Suprapubic skin (tissue), 4 donors: ENCODE data around the gene CARF. TPM values are rescaled to one million over a fixed set of nuclear protein-coding genes. Genes with fewer than 3 reads are reported as not detected.
"Not testable (repeated sequence)": the region's sequence is repeated elsewhere in the genome, so short reads cannot be mapped to it uniquely, and the experiment has no call there.

ENCODE experiments used
- DNase-seq, 2 donors: peaks; one replicate each; pipeline ENCODE4 v3.0.0-alpha.2; 2019; ENCODE audit warnings: low spot score in 2 of 2
- H3K27ac ChIP-seq: fragments of 200-600 bp; sonication (generic); one replicate; pipeline ENCODE4 v1.5.1; 2019
- H3K27me3 ChIP-seq: fragments of 200-600 bp; sonication (generic); one replicate; pipeline ENCODE4 v1.5.1; 2019
- H3K36me3 ChIP-seq: fragments of 200-600 bp; sonication (generic); one replicate; pipeline ENCODE4 v1.5.1; 2019
- H3K4me1 ChIP-seq: fragments of 200-600 bp; sonication (generic); one replicate; pipeline ENCODE4 v1.5.1; 2019
- H3K4me3 ChIP-seq: fragments of 200-600 bp; sonication (generic); one replicate; pipeline ENCODE4 v1.5.1; 2019; ENCODE audit warnings: mild to moderate bottlenecking
- H3K9me3 ChIP-seq: fragments of 200-600 bp; sonication (generic); one replicate; pipeline ENCODE4 v1.5.1; 2019
- CTCF ChIP-seq, 2 donors: fragments of 200-600 bp in 1 of 2; fragments of 450-650 bp in 1 of 2; sonication (generic) in 1 of 2; IDR thresholded peaks; one replicate each; pipeline ENCODE4 v1.5.1; 2016 to 2019; ENCODE audit warnings: antibody characterized with exemption in 2 of 2, mild to moderate bottlenecking in 1 of 2, moderate library complexity in 1 of 2
- EP300 ChIP-seq: sonication (generic); formaldehyde crosslinking; IDR thresholded peaks from one replicate; pipeline ENCODE4 v1.6.1; 2017; ENCODE audit warnings: antibody characterized with exemption
- POLR2A ChIP-seq, 2 donors: fragments of 450-650 bp; IDR thresholded peaks; one replicate each; pipeline ENCODE4 v1.6.1; 2017; ENCODE audit warnings: antibody characterized with exemption in 2 of 2, mild to moderate bottlenecking in 2 of 2, moderate library complexity in 2 of 2
- POLR2AphosphoS5 ChIP-seq, 3 donors: sonication (generic); formaldehyde crosslinking; IDR thresholded peaks; one replicate each; pipeline ENCODE4 v1.6.1; 2017; ENCODE audit warnings: antibody characterized with exemption in 3 of 3
- WGBS: methylation state at CpG from one replicate; pipeline ENCODE4 v1.1.5; 2018; 5-methylcytosine and 5-hydroxymethylcytosine counted together
- total RNA-seq, 4 donors: library from RNA; depleted of rRNA; stranded (reverse); fragments of >200 nt; gene quantifications; one replicate each; pipeline ENCODE4 v1.1.0, GENCODE V29; 2016

CARF gene
- total RNA-seq, 4 donors from 2014 or later: 6.7 to 20.6 (median 11.1) TPM

DNA sequence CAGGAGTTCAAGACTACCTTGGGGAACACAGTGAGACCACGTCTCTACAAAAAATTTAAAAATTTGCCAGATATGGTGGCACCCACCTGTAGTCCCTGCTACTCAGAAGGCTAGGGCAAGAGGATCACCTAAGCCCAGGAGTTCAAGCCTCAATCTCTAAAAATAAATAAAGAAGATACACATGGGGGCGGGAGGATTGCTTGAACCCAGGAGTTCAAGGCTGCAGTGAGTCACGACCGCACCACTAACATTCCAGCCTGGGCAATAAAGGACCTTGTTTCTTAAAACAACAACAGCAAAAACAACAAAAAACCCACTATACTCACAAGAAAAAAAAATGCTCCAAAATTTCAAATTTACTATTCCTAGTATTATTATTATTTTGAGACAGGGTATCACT lies 30.5 kb upstream of the CARF start:
- TF ChIP-seq EP300 (no peak), POLR2AphosphoS5 (IDR thresholded peaks at IDR 0.05) (no peak), POLR2A (IDR thresholded peaks at IDR 0.05) (no peak), CTCF (IDR thresholded peaks at IDR 0.05) (no peak)
- H3K36me3 ChIP-seq: peaks cover 58% of the 10 kb centered on the region
- no peaks in the 10 kb centered on the region for H3K27me3 ChIP-seq
- no peak overlapping the region for H3K27ac ChIP-seq
- 90% methylated on average over 4 of the region's 4 CpGs for WGBS
- no peak overlapping the region for H3K4me3 ChIP-seq
- H3K4me1 ChIP-seq: no peaks in the 10 kb centered on the region
- H3K9me3 ChIP-seq: no peaks in the 10 kb centered on the region
- DNase-seq: no peak

GRCh38 chr2:202883987-202884675 lies 27.9 kb upstream of the CARF start:
- Histone ChIP-seq H3K4me3 (no peak overlapping the region), H3K27ac (no peak overlapping the region), H3K9me3 (no peaks in the 10 kb centered on the region), H3K4me1 (no peaks in the 10 kb centered on the region), H3K27me3 (no peaks in the 10 kb centered on the region), H3K36me3 (peaks cover 70% of the 10 kb centered on the region)
- DNase-seq: no peak
- WGBS: 90% methylated on average over 5 of the region's 5 CpGs
- TF ChIP-seq EP300 (no peak), POLR2A (IDR thresholded peaks at IDR 0.05) (no peak), POLR2AphosphoS5 (IDR thresholded peaks at IDR 0.05) (no peak), CTCF (IDR thresholded peaks at IDR 0.05) (no peak)

- TF ChIP-seq EP300 (no peak), POLR2A (IDR thresholded peaks at IDR 0.05) (no peak), POLR2AphosphoS5 (IDR thresholded peaks at IDR 0.05) (no peak), CTCF (IDR thresholded peaks at IDR 0.05) (no peak)
- DNase-seq: no peak
- 95% methylated on average over 7 of the region's 7 CpGs for WGBS
- H3K36me3 ChIP-seq: peaks cover 65% of the 10 kb centered on the region
- no peaks in the 10 kb centered on the region for H3K4me1 ChIP-seq
- H3K4me3 ChIP-seq: no peak overlapping the region
- no peaks in the 10 kb centered on the region for H3K27me3 ChIP-seq
- H3K9me3 ChIP-seq: no peaks in the 10 kb centered on the region
- no peak overlapping the region for H3K27ac ChIP-seq
Observed at GRCh38 chr2:202885190-202885589, 26.9 kb upstream of the CARF start.

GRCh38 chr2:202905507-202905906 lies 6.6 kb upstream of the CARF start:
- H3K27ac ChIP-seq, H3K4me1 ChIP-seq, H3K4me3 ChIP-seq, H3K36me3 ChIP-seq, DNase-seq, H3K27me3 ChIP-seq, H3K9me3 ChIP-seq: not testable (repeated sequence)

DNA sequence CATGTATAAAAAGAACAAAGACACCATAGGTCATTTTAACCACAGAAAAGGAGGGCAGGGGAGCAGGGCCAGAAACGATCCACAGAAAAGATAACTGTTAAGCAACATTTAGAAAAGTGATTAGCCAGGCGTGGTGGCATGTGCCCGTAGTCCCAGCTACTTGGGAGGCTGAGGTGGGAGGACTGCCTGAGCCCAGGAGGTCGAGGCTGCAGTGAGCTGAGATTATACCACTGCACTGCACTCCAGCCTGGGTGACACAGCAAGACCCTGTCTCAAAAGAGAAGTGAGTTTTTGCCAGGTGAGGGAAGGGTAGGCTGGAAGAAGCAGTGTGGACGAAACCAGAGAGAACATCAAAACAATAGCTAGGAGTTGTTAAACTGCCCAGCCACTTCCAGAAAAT lies 3.9 kb upstream of the CARF start:
- DNase-seq: no peak
- no peaks in the 10 kb centered on the region for H3K27me3 ChIP-seq
- no peak overlapping the region for H3K4me3 ChIP-seq
- no peak for TF ChIP-seq EP300
- no peak for TF ChIP-seq CTCF (IDR thresholded peaks at IDR 0.05)
- no peak for TF ChIP-seq POLR2AphosphoS5 (IDR thresholded peaks at IDR 0.05)
- TF ChIP-seq POLR2A (IDR thresholded peaks at IDR 0.05): no peak
- WGBS: 78% methylated on average over 5 of the region's 5 CpGs
- peaks cover 4% of the 10 kb centered on the region for H3K36me3 ChIP-seq
- peaks cover 18% of the 10 kb centered on the region for H3K4me1 ChIP-seq
- H3K27ac ChIP-seq: no peak overlapping the region
- no peaks in the 10 kb centered on the region for H3K9me3 ChIP-seq
